HS-27A (cell line): ENCODE data around the gene TMEM171.
A peak's percentile ranks its signal among the peaks of the same experiment; 100 is the strongest.

Experiments used
- DNase-seq: peaks from one replicate; pipeline ENCODE4 v3.0.0-alpha.2; 2012; ENCODE audit warnings: low read depth, missing footprints

TMEM171 gene

GRCh38 chr5:73121119-73121463 lies 716 bp downstream of the TMEM171 start:
- DNase-seq: no peak

- DNase-seq: peak; percentile 19
These were observed 2.8 kb downstream of the TMEM171 start for GRCh38 chr5:73122875-73123810.

GRCh38 chr5:73125289-73125688 lies 4.9 kb downstream of the TMEM171 start:
- DNase-seq: no peak

- no peak for DNase-seq
These were observed 6.0 kb downstream of the TMEM171 start for GRCh38 chr5:73126381-73126780.

- no peak for DNase-seq
These were observed 6.6 kb downstream of the TMEM171 start for GRCh38 chr5:73126957-73127356.

- no peak for DNase-seq
These were observed 8.8 kb downstream of the TMEM171 start for GRCh38 chr5:73129143-73129542.

GRCh38 chr5:73130811-73131210 lies 10.4 kb downstream of the TMEM171 start:
- DNase-seq: no peak

GRCh38 chr5:73131711-73132425 lies 11.5 kb downstream of the TMEM171 start:
- DNase-seq: no peak

GRCh38 chr5:73132759-73133158 lies 12.4 kb downstream of the TMEM171 start:
- DNase-seq: no peak

- no peak for DNase-seq
These were observed 14.6 kb downstream of the TMEM171 start for GRCh38 chr5:73135021-73135420.

GRCh38 chr5:73135429-73136054 lies 15.2 kb downstream of the TMEM171 start:
- no peak for DNase-seq

GRCh38 chr5:73136055-73136562 lies 15.7 kb downstream of the TMEM171 start:
- DNase-seq: no peak

GRCh38 chr5:73137563-73138530 lies 17.5 kb downstream of the TMEM171 start:
- DNase-seq: no peak

- no peak for DNase-seq
These were observed 19.1 kb downstream of the TMEM171 start for GRCh38 chr5:73139485-73139884.

GRCh38 chr5:73140801-73141200 lies 20.4 kb downstream of the TMEM171 start:
- DNase-seq: no peak

GRCh38 chr5:73142035-73142434 lies 21.7 kb downstream of the TMEM171 start:
- DNase-seq: no peak

- DNase-seq: no peak
These were observed 23.3 kb downstream of the TMEM171 start for GRCh38 chr5:73143716-73144115.

GRCh38 chr5:73149540-73149939 lies 29.2 kb downstream of the TMEM171 start:
- no peak for DNase-seq

GRCh38 chr5:73150876-73151275 lies 30.5 kb downstream of the TMEM171 start:
- no peak for DNase-seq

GRCh38 chr5:73151766-73152410 lies 31.5 kb downstream of the TMEM171 start:
- no peak for DNase-seq
